NCI-H187 treated with DMSO at 0.1 percent for 48 hours (cell line): ENCODE results near the gene PIK3CA.

Experiments used
- DNase-seq: peaks from one replicate; lab custom pipeline; 2025; lab: John Stamatoyannopoulos, UW

PIK3CA gene

DNA sequence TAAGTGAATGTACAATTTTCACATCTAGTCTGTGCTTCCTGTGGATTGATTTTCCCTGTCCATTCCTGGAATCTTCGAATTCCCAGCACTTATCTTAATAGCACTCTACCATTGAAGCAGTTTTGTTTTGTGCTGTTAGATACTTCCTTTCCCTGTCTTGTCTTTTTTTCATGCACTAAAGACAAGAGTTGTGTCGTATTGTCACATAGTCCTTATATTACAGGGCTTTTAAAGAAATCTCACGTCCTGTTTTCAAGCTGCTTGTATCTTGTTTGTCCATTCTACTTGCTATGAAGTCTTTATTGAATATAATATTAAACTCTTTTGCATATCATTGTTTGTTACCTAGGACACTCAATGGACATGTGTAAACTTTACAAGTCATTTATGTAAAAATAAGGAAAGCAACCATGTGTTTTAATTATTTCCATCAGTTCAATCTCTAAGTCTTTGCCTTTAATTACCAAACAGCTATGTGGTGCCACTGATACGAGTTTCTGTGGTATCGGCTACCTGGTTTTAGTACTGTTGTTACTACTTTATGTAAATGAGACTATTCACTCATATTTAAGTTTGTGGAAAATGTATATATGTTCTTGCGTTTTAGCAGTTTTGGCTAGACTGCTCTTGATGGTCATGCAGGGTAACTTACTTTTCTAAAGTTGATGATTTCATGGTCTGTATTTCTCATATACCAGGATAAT lies 10.3 kb downstream of the PIK3CA start:
- no peak for DNase-seq

DNA sequence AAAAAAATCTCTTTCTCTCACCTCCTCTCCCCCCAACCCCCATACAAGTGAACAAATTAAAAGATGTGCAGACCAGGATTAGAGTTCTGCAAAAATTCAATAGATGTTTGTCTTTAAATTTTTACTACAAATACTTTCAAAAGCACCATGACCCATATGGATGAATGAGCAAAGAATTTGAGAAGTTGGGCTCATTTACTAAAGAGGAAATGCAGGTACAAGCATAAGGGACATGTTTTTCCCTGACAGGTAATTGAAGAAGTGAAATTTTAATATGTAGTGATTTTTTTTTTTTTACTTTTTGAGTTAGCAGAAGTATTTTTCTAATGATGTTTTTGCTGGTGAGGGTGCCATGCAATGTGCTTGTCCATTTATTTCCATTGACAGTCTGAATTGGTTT lies 15.3 kb downstream of the PIK3CA start:
- no peak for DNase-seq

DNA sequence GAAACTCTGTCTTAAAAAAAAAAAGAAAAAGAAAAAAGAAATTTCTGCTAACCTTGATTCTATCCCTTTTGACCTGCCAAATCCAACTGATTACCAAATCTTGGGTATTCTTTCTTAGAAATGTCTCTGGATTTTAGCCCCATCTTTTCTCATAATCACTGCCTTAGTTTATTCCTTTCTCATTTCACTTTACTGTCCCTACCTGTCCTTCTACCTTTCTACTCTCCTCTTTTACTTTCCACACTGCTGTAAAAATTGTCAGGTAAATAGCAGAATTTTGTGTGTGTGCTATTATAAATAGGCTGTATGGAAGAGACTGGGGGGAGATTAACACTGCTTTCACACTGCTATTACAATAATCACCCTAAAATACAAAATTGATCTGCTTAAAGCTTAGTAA lies 16.7 kb downstream of the PIK3CA start:
- no peak for DNase-seq

DNA sequence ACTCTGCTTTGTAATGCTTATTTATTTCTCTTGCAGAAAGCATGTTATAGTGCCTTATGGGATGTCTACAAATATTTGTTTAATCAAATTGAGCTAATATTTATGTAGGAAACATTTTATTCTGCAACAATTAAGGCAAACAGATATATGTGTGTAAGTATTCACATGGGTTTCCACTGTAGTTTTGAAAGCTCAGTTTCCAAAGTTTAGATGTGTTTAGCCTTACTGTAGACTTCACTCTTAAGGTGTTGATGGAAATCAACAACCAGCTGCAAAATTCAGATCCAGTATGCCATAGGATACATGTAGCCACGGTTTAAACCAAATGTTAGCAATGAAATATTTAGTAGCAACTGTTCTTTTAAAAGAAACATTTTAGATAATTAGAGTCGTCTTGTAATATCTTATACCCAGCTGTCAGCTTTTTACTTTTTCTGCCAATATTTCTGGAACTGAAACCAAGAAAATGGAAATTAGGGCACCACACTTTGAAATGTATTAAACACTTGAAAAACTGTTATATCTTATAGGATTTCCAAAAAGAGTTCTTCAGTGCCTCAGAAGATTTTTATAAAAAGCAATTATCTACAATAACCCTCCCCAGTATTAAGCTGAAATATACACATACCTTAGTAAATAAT lies 18.5 kb downstream of the PIK3CA start:
- DNase-seq = no peak

DNA sequence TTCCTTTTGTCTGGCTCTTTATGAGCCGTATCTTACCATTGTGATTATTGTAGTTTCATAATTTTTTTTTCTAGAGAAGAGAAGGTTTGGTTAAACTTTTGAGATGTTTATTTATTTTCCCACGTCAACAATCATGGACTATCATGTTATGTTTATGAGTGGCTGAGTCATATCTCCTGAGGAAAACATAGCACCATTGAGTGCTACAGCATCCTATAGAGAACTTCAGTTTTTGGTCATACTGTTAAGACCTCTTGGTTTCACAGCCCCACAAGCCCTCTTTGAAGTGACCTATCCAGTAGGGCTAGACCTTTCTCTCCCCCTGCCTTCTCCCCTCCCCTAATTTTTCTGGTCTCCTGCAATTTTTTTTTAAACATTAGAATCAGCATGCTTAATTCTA lies 20.8 kb downstream of the PIK3CA start:
- no peak for DNase-seq

DNA sequence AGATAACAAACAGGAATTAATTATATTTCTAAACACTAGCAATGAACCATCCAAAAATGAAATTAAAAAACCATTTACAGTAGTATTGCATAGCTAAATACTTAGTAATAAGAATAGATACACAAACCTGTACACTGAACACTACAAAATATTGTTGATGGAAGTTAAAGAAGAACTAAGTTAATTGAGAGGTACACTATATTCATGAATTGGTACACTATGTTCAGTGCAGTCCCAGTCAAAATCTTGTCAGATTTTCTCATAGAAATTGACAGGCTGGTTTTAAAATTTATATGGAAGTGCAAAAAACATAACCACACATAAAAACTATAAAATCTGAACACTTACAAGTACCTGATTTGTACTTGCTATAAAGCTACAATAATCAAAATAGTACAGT lies 24.4 kb downstream of the PIK3CA start:
- no peak for DNase-seq

DNA sequence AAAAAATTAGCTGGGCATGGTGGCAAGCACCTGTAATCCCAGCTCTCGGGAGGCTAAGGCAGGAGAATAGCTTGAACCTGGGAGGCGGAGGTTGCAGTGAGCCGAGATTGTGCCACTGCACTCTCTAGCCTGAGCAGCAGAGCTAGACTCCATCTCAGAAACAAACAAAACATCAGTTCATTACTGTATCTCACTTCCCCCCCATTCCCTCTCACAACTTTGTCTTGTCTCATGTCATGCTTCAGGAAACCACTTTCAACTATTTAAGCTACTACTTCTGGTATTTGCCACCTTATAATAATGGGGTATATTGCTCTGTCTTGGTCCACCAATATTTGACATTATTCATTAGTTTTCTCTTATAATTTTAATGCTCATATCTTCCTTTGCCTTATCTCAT lies 26.2 kb downstream of the PIK3CA start:
- DNase-seq = no peak

DNA sequence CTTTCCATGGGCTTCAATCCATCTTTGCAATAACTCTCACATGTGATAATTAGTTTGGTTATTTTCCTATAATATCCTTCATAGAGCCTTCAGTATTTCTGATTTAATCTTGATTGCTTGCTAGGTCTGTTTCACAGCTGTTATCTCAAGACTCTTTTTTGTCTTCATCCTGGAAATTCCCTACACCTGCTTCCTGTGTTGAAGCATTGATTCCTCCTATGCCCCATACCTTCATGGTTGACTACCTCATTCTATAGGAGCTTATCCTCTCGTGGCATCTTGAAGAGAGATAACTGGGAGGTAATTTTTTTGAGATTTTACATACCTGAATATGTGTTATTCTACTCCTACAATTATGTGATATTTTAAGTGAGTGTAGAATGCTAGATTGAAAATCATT lies 26.7 kb downstream of the PIK3CA start:
- DNase-seq = no peak

DNA sequence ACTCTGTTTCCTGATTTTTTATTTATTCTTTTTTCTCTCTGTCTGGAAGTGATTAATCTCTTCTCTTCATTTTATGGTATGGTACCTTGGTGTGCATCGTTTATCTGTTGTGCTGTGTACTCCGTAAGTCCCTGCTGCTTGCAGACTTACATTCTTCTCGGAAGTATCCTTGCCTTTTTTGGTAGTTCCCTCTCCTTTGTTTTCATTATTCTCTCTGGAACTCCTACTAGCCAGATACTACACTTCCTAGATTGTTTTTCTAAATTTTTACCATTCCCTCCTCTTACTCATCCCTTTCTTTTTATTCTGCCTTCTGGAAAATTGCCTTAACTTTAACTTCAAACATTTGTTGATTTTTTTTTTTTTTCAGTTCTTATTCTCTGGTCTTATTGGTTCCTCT lies 27.2 kb downstream of the PIK3CA start:
- no peak for DNase-seq

DNA sequence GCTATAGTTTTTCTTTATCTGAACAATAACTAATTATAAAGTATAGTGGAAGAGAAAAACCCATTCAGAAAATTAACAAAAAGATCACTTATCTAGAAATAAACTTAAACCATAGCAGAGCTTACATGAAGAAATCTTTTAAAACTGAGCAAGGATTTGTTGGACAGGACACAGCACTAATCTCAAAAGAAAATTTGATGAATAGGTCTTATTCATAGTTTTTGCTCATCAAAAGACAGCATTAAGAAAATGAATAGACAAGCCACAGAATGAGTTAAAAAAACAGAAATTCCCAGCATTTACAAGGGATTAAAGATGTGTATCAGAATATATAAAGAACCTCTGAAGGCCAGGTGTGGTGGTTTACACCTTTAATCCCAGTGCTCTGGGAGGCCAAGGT lies 29.5 kb downstream of the PIK3CA start:
- DNase-seq = no peak

DNA sequence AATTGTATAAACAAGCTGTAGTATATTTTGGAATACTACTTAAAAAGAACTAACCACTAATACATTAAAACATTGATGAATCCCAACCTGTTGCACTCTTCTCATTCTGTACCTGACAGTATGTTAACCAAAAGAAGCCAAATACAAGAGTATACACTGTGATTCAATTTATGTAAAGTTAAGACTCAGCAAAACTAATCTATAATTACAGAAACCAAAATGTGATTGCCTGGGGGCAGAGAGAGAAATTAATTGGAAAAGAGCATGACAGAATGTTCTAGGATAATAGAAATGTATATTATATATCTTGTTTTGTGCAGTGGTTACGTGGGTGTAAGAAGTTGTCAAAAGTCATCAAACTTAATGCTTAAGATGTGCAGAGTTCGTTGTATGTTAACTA lies 31.1 kb downstream of the PIK3CA start:
- DNase-seq = no peak

DNA sequence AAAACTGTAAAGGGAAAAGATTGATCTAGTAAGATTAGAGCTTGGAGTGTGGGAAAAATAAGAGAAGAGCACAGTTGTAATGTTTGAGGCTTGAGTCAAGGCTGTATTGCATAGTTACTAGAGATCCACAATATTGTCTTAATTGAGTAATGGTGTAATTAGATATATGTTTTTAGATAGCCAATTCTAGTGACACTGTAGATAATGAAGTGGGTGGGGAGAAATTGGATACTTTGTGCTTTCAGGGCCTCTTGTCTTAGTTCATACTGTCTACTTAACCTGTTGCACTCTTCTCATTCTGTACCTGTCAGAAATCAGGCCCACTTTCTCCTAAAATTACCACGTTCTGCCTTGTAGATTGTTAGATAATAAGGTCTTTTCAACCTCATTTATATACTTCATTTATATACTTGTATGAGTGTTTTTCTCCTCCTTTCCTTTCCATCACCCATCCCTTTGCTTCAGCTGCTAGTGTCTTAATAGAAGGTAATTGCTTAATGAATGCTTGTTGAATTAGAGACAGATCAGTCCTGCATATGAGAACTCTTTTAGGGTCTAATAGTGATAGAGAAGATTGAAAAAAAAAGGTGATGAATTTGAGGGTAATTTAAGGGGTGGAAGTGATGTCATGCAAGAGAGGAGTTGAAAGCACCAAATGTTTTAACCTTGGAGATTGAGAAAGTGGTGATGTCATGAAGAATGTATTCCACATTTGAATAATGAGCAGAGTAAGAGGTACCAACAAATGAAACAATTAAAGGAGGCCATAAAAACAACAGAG lies 32.0 kb downstream of the PIK3CA start:
- DNase-seq = no peak

DNA sequence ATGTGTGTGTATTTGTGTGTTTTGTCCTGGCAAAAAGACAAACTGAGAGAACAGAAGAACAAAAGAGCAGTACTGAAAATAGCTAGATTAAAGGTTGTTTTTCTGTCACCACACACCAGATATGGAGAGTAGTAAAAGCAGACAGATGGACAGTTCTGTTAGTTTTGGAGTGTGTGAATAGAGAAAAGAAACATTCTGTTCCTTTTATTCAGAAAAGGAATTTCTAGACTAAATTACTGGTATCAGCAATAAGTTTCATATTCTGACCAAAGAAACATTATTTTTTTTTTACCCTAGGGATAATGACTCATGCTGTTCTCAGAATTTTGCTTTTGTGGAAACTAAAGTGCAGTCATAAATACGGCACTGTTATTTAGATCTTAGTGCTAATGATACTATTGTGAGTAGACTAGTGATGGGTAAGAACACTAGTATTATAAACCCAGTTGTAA lies 32.9 kb downstream of the PIK3CA start:
- no peak for DNase-seq

DNA sequence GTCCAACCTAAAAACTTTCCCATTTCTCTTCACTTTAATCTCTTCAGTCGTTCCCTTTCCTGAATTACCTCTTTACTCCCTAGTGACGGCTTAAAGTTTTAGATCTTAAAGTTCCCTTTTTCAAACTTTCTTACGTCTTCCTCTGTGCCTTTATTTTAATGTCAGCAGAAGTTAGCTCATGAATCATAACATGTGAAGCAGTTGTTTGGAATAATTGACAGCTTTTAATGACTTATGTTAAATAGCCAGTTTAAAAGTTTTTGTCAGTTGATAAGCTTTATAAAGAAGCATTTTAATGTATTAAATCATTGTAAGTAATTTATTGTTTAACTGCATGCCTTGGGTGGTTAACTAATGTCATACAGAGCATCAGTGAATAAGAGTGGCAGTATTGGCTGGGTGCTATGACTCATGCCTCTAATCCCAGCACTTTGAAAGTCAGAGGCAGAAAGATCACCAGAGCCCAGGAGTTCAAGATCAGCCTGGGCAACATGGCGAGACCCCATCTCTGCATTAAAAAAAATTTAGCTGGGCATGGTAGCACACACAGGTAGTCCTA lies 33.9 kb downstream of the PIK3CA start:
- no peak for DNase-seq

DNA sequence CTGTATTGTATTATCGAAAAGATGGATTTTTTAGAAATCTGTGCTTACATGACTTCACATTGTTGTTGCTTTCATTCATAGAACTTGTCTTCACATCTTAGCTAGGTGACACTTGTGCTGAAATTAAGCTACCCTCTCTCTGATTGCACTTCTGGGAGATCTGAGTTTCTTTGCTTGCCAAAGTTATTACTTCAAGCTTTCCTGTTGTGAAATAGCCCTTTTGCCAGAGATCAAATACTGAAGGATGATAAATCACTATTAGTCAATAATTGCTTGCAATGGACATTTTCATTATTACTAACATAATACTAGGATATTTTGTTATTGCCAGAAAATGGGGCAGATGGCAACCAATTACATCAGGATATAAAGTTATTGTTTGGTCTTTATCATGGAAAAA lies 34.7 kb downstream of the PIK3CA start:
- DNase-seq = no peak

DNA sequence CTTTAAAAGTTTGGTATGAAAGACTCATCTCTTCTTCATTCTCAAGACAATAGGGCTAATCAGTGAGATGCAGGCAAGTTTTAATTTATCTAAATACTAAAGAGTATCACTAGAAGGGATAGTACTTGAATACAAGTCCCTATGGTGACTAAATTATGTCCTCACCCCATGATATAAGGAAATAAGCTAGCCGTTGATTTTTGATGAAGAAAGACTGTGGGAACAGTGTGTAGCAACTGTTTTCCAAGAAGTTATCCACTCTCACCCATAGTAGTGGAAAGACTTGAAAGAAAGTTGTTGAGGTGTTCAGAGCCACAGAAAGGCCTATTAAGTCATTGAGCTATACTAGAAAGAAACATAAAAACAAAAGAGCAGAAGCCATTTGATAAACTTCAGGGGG lies 36.7 kb downstream of the PIK3CA start:
- DNase-seq = no peak

DNA sequence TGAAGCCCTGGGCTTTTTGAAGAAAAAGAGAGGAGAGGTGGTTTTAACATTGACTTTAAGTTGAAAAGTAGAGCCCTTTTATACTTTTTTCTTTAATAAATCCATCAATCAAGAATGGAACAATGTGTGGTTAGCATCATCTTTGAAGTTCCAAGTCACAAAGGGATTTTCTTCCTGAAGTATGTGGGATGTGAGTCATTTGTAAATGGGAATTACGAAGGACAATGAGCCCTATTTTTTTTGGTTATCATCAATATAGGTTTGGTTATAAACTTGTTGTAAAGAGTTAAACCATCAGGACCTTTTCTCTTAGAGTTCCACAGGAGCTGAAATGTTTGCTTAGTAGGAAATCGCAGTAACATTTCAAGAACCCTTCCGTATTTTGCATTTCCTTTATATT lies 38.3 kb downstream of the PIK3CA start:
- no peak for DNase-seq

DNA sequence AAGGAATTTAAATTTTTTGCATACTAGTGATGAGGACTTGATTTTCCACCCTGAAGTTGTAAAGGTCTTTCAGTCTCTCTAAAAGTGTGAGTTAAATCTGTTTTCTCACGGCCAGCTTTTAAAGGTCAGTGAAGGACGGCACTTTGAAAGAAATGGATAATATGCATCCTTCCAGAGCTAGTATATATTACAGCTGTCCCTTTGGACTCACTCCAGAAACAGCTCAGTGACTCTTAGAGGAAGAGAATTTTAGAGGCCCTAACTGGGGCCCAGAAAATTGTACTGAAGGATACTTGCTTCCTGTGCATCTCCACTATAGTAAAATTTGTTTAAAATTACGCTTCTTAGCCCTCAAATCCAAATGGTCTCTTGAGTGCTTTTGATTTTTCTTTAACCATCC lies 41.6 kb downstream of the PIK3CA start:
- DNase-seq = no peak

DNA sequence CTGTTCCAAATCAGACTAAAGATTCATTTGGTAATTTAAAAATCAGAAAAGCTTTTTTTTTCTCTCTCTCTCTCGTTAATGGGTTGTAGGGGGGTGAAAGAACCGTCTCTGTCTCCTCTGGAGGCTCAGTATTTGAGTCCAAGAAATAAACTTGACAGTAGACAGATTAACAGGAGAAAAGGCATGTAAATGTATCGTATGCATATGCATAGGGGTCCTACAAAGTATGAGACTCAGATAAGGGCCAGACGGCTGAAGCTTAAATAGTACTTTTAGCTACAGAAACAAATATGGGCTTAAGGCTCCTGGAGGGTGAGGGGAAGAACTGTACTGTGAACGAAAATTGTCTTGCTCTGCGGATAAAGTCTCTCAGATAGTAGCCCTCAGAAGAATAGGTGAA lies 42.4 kb downstream of the PIK3CA start:
- DNase-seq = no peak

DNA sequence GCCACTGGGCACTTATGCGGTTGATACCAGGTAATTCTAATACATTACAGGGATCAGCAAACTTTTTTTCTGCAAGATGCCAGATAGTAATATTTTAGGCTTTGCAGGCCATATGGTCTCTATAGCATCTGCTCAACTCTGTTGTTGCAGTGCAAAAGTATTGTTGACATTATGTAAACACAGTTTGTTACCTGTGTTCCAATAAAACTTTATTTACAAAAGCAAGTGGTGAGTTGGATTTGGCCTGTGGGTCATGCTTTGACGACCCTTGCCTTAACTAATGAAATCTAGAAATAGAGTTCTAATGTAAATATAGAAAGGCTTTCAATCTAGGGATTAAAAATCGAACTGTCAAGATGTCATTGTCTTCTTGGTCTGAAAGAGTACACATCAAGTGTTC lies 44.4 kb downstream of the PIK3CA start:
- no peak for DNase-seq

DNA sequence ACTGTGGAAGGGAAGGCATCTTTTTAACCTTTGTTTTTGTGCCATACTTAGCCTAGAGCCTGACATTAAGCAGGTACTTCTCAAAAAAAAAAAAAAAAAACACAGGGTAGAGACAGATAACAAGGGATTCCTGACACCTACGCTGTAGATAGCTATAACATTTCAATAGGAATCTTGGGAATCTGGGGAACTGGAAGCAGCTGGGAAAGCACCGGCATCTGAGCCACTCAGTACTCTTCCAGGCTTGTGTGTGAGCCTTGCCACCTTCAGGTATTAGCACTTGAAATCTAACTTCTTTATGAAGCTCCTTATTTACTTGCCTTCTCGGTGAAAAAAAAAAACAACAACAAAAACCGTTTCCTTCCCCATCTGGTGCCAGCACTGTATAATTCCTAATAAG lies 46.8 kb downstream of the PIK3CA start:
- DNase-seq = no peak

DNA sequence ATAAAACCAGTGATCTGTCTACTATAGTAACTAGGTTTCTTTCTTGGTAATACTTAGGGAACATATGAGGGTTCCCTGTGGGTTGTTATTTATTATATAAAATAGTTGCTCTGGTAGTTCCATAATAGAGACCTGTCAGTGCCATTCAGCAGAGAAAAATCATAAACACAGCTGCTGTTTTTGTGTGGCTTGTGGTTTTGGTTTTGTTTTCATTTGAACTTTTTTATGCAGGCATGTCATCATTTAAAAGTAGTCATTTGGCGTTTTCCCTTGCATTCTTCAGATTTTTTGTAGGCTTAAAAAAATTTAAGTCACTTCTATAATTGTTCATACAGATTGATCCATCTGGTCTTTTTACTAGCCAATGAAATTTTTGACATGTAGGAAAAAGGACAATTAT lies 47.9 kb downstream of the PIK3CA start:
- no peak for DNase-seq

DNA sequence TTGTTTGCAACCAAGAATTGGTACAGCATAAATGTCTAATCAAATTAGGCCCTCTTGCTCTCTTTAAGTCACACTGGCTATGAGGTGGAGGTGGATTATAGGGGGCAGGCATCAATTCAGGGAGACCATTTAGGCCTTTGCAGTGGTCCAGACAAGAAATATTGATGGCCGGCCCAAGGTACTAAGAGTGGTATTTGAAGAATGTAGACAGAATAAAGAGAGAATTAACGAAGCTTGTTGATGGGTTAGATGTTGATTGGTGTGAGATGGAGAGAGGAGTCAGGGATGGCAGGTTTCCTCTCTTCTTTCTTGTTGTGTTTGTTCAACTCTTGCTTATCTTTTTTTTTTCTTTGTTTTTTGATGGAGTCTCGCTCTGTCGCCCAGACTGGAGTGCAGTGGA lies 48.5 kb downstream of the PIK3CA start:
- no peak for DNase-seq
